ENCODE data around the gene FBXO28.

- TF ChIP-seq CTCF (IDR thresholded peaks at IDR 0.05): no peak
- no peak for TF ChIP-seq EZH2 (IDR thresholded peaks at IDR 0.05)
Observed at GRCh38 chr1:224131253-224131652, 17.3 kb downstream of the FBXO28 start.
